A549 (cell line): Measurements from ENCODE around the gene THAP4.

Source experiments
- CHD4 ChIP-seq: fragments of 200-600 bp; sonication (generic); IDR thresholded peaks from 2 replicates; pipeline ENCODE4 v1.6.1; 2016; ENCODE audit warnings: antibody characterized with exemption, mild to moderate bottlenecking, borderline replicate concordance
- EHF ChIP-seq: fragments of 250-450 bp; sonication (Bioruptor Pico); IDR thresholded peaks from 2 replicates; pipeline ENCODE4 v1.5.0; 2020; ENCODE audit warnings: mild to moderate bottlenecking
- EP300 ChIP-seq, 2 experiments: fragments of >200 bp; sonication (Bioruptor Twin); formaldehyde crosslinking; IDR thresholded peaks; 2 replicates in 1 of 2; 3 replicates in 1 of 2; pipeline ENCODE4 v1.6.1; 2016 to 2017
- ESRRA ChIP-seq: fragments of 150-350 bp; IDR thresholded peaks from 2 replicates; pipeline ENCODE4 v1.6.1; 2014; ENCODE audit warnings: mild to moderate bottlenecking, low read length, borderline replicate concordance
- MYC ChIP-seq: IDR thresholded peaks from 2 replicates; pipeline ENCODE4 v1.6.1; 2012; ENCODE audit warnings: mild to moderate bottlenecking, inconsistent platforms, low read length, improper control_type of control experiment, borderline replicate concordance
- POLR2A ChIP-seq: IDR thresholded peaks from 2 replicates; pipeline ENCODE4 v1.6.1; 2012; ENCODE audit warnings: mild to moderate bottlenecking, low read length
- RCOR1 ChIP-seq: fragments of 150-350 bp; IDR thresholded peaks from 2 replicates; pipeline ENCODE4 v1.6.1; 2014; ENCODE audit warnings: antibody characterized with exemption, low read length, low read depth
- TP53 ChIP-seq: fragments of 250-450 bp; sonication (Bioruptor Pico); IDR thresholded peaks from 2 replicates; pipeline ENCODE4 v1.5.0; 2021; ENCODE audit warnings: mild to moderate bottlenecking, moderate library complexity
- ZNF302 ChIP-seq: fragments of 250-450 bp; sonication (Bioruptor Pico); IDR thresholded peaks from 2 replicates; pipeline ENCODE4 v1.9.0; 2021; ENCODE audit warnings: inconsistent platforms, mild to moderate bottlenecking, moderate library complexity
- TF ChIP-seq, protein P1 (sequence below): fragments of >200 bp; sonication (Bioruptor Twin); formaldehyde crosslinking; IDR thresholded peaks from 3 replicates; pipeline ENCODE4 v1.5.1; 2016
- TF ChIP-seq, protein P2 (sequence below): fragments of 450-650 bp; IDR thresholded peaks from 2 replicates; pipeline ENCODE4 v1.6.1; 2014; ENCODE audit warnings: antibody characterized with exemption
- TF ChIP-seq, protein P3 (sequence below): fragments of 200-600 bp; sonication (generic); IDR thresholded peaks from 2 replicates; pipeline ENCODE4 v1.6.1; 2016; ENCODE audit warnings: antibody characterized with exemption, mild to moderate bottlenecking, moderate library complexity
- TF ChIP-seq, protein P4 (sequence below): IDR thresholded peaks from 2 replicates; pipeline ENCODE4 v1.6.1; 2012

DNA sequence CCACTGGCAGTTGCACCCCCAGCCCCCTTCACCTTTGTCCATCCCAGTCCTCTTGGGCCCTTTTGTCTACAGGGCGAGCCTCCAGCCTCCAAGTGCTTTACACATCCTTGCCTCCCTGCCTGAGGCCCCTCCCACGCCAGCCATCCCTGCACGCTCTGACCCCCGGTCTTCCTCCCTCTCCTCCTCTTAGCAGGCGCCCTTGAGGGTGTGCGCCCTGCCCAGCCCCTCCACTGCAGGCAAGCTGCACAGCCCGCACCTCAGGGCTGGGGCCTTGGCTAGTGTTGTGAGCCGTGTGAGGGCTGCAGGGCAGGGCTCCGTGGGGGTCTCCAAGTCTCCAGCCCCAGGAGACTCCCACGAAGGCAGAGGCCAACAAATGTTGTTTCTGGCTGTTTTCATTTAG lies 71.5 kb downstream of the THAP4 start:
- TF ChIP-seq, protein P1, sequence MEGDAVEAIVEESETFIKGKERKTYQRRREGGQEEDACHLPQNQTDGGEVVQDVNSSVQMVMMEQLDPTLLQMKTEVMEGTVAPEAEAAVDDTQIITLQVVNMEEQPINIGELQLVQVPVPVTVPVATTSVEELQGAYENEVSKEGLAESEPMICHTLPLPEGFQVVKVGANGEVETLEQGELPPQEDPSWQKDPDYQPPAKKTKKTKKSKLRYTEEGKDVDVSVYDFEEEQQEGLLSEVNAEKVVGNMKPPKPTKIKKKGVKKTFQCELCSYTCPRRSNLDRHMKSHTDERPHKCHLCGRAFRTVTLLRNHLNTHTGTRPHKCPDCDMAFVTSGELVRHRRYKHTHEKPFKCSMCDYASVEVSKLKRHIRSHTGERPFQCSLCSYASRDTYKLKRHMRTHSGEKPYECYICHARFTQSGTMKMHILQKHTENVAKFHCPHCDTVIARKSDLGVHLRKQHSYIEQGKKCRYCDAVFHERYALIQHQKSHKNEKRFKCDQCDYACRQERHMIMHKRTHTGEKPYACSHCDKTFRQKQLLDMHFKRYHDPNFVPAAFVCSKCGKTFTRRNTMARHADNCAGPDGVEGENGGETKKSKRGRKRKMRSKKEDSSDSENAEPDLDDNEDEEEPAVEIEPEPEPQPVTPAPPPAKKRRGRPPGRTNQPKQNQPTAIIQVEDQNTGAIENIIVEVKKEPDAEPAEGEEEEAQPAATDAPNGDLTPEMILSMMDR: no peak
- TF ChIP-seq POLR2A (no peak), EP300 (IDR thresholded peaks at IDR 0.05) (no peak), TP53 (no peak), ZNF302 (CRISPR knock-in tag) (no peak), CHD4 (no peak), EHF (CRISPR knock-in tag) (no peak), ESRRA (no peak), MYC (no peak), RCOR1 (no peak)
- TF ChIP-seq, protein P2, sequence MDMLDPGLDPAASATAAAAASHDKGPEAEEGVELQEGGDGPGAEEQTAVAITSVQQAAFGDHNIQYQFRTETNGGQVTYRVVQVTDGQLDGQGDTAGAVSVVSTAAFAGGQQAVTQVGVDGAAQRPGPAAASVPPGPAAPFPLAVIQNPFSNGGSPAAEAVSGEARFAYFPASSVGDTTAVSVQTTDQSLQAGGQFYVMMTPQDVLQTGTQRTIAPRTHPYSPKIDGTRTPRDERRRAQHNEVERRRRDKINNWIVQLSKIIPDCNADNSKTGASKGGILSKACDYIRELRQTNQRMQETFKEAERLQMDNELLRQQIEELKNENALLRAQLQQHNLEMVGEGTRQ: no peak
- TF ChIP-seq, protein P3, sequence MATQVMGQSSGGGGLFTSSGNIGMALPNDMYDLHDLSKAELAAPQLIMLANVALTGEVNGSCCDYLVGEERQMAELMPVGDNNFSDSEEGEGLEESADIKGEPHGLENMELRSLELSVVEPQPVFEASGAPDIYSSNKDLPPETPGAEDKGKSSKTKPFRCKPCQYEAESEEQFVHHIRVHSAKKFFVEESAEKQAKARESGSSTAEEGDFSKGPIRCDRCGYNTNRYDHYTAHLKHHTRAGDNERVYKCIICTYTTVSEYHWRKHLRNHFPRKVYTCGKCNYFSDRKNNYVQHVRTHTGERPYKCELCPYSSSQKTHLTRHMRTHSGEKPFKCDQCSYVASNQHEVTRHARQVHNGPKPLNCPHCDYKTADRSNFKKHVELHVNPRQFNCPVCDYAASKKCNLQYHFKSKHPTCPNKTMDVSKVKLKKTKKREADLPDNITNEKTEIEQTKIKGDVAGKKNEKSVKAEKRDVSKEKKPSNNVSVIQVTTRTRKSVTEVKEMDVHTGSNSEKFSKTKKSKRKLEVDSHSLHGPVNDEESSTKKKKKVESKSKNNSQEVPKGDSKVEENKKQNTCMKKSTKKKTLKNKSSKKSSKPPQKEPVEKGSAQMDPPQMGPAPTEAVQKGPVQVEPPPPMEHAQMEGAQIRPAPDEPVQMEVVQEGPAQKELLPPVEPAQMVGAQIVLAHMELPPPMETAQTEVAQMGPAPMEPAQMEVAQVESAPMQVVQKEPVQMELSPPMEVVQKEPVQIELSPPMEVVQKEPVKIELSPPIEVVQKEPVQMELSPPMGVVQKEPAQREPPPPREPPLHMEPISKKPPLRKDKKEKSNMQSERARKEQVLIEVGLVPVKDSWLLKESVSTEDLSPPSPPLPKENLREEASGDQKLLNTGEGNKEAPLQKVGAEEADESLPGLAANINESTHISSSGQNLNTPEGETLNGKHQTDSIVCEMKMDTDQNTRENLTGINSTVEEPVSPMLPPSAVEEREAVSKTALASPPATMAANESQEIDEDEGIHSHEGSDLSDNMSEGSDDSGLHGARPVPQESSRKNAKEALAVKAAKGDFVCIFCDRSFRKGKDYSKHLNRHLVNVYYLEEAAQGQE: no peak
- TF ChIP-seq, protein P4, sequence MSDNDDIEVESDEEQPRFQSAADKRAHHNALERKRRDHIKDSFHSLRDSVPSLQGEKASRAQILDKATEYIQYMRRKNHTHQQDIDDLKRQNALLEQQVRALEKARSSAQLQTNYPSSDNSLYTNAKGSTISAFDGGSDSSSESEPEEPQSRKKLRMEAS: no peak
